Memory B cell (primary cell): ENCODE measurements around the gene SLC6A7.

Experiments
- ATAC-seq: fragments of 150-1000 bp; cut with Tn5 transposase; 2 replicates; pipeline ENCODE4 v1.10.0; 2021; ENCODE audit warnings: low read depth, mild to moderate bottlenecking, moderate library complexity
- DNase-seq, 2 donors: peaks; one replicate each; pipeline ENCODE4 v3.0.0; 2022; ENCODE audit warnings: low spot score in 2 of 2
- H3K27ac Mint-ChIP-seq: one replicate; pipeline ENCODE4 v1.8.0; 2022; ENCODE audit warnings: mild to moderate bottlenecking, moderate library complexity, mixed read lengths
- H3K27me3 Mint-ChIP-seq: one replicate; pipeline ENCODE4 v1.8.0; 2022; ENCODE audit warnings: mixed read lengths
- H3K36me3 Mint-ChIP-seq: one replicate; pipeline ENCODE4 v1.8.0; 2022; ENCODE audit warnings: mild to moderate bottlenecking, mixed read lengths
- H3K4me1 Mint-ChIP-seq: one replicate; pipeline ENCODE4 v1.8.0; 2022; ENCODE audit warnings: mixed read lengths
- H3K4me3 Mint-ChIP-seq: one replicate; pipeline ENCODE4 v1.8.0; 2022; ENCODE audit warnings: mild to moderate bottlenecking, moderate library complexity, mixed read lengths
- H3K9me3 Mint-ChIP-seq: one replicate; pipeline ENCODE4 v1.8.0; 2022; ENCODE audit warnings: mixed read lengths

The SLC6A7 gene

DNA sequence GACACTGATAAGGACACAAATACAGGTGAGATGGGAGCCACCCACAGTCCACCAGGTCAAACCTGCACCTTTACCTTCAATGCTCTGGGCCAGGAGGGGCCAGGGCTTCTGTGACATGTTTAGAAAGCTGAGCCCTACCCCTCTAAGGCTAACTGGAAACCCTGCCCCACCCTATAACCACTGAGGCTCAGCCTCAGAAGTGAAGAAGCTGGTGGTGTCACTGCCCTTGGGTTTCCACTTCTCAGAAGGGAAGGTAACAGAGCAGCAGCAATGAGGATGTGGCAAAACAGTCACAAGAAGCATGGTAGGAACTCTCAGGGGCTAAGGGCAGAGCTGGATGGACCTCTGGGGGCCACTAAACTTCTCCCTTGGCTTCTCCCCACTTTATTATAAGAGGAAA is 40.2 kb upstream of the SLC6A7 start:
- Mint-ChIP-seq H3K4me3 (no peak overlapping the region), H3K36me3 (no peaks in the 10 kb centered on the region), H3K27me3 (peaks cover 3% of the 10 kb centered on the region), H3K9me3 (no peaks in the 10 kb centered on the region), H3K4me1 (peaks cover 9% of the 10 kb centered on the region), H3K27ac (no peak overlapping the region)
- no peak for ATAC-seq
- no peak for DNase-seq

GRCh38 chr5:150152636-150153462 is 37.0 kb upstream of the SLC6A7 start:
- Mint-ChIP-seq H3K27me3 (peaks cover 2% of the 10 kb centered on the region), H3K36me3 (no peaks in the 10 kb centered on the region), H3K27ac (no peak overlapping the region), H3K9me3 (no peaks in the 10 kb centered on the region), H3K4me1 (peaks cover 16% of the 10 kb centered on the region), H3K4me3 (no peak overlapping the region)
- DNase-seq (no peak), ATAC-seq (no peak)

GRCh38 chr5:150153483-150153882 is 36.4 kb upstream of the SLC6A7 start:
- DNase-seq (no peak), ATAC-seq (no peak)
- peaks cover 2% of the 10 kb centered on the region for H3K27me3 Mint-ChIP-seq
- H3K27ac Mint-ChIP-seq: no peak overlapping the region
- no peaks in the 10 kb centered on the region for H3K36me3 Mint-ChIP-seq
- no peaks in the 10 kb centered on the region for H3K9me3 Mint-ChIP-seq
- no peak overlapping the region for H3K4me3 Mint-ChIP-seq
- peaks cover 16% of the 10 kb centered on the region for H3K4me1 Mint-ChIP-seq

- peak; percentile 84 for ATAC-seq
- Mint-ChIP-seq H3K27ac (no peak overlapping the region), H3K4me3 (peak overlapping the region; percentile 76), H3K4me1 (peaks cover 16% of the 10 kb centered on the region), H3K36me3 (no peaks in the 10 kb centered on the region), H3K9me3 (no peaks in the 10 kb centered on the region), H3K27me3 (peaks cover 2% of the 10 kb centered on the region)
- peak in 1 of 2 donors; percentile 23 for DNase-seq
Measured at GRCh38 chr5:150153957-150154617, 35.8 kb upstream of the SLC6A7 start.

DNA sequence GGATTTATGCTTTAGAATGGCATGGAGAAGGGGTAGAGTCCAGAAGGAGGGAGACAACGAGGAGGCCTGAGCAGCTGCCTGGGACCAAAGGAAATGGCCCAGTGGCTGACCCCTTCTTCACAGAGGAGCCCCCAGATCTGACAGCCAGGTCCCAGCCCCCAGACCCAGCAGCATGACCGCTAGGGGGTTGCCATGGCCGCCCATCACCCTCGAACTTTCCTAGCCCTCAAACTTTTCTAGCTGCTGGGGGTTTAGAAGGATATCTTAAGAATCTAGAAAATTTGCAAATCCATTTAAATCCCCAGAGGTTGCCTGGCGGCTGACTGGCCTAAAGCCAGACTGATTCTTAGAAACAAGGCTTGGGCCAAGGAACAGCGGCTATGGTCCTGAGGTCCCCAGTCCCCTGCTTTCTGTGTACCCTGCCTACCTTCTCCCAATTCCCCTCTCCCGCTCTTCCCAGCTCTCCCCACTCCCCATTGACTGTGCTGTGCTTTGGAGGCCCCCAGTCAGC is 35.2 kb upstream of the SLC6A7 start:
- peak overlapping the region; percentile 76 for H3K4me3 Mint-ChIP-seq
- no peak overlapping the region for H3K27ac Mint-ChIP-seq
- H3K9me3 Mint-ChIP-seq: no peaks in the 10 kb centered on the region
- no peaks in the 10 kb centered on the region for H3K36me3 Mint-ChIP-seq
- no peak for DNase-seq
- H3K27me3 Mint-ChIP-seq: peaks cover 2% of the 10 kb centered on the region
- H3K4me1 Mint-ChIP-seq: peaks cover 16% of the 10 kb centered on the region
- ATAC-seq: no peak

GRCh38 chr5:150155258-150156026 is 34.4 kb upstream of the SLC6A7 start, which contains the start of gene PDGFRB:
TSS of gene PDGFRB (minus strand) at chr5:150155845. CDS start at chr5:150137047, 18,798 bp downstream.
- Mint-ChIP-seq H3K4me1 (peaks cover 16% of the 10 kb centered on the region), H3K27ac (peak within 1 kb of the TSS; percentile 29), H3K36me3 (no peaks in the 10 kb centered on the region), H3K27me3 (peaks cover 2% of the 10 kb centered on the region), H3K9me3 (no peaks in the 10 kb centered on the region), H3K4me3 (peak within 1 kb of the TSS; percentile 93)
- DNase-seq (peak; percentile 25), ATAC-seq (peak; percentile 78)

GRCh38 chr5:150156027-150156368 is 33.9 kb upstream of the SLC6A7 start:
- DNase-seq: no peak
- peaks cover 2% of the 10 kb centered on the region for H3K27me3 Mint-ChIP-seq
- H3K4me3 Mint-ChIP-seq: peak overlapping the region; percentile 93
- H3K4me1 Mint-ChIP-seq: peaks cover 20% of the 10 kb centered on the region
- no peak for ATAC-seq
- H3K27ac Mint-ChIP-seq: peak overlapping the region; percentile 29
- no peaks in the 10 kb centered on the region for H3K9me3 Mint-ChIP-seq
- no peaks in the 10 kb centered on the region for H3K36me3 Mint-ChIP-seq

DNA sequence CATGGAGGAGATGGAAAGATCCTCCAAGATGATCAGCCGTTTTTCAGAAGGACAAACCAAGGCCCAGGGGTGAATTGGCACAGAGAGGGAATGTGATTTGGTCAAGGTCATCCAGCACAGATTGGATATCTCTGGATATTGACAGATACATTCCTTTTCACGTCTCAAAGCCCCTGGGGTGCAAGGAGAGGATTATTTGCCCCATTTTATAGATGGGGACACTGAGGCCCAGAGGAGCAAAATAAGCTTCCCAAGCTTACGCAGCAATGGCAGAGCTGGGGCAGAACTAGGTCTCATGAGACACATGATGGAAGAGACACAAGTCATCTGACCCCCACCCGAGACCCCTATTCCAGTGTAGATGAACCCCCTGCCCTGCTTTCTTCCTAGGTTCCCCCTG is 33.3 kb upstream of the SLC6A7 start:
- Mint-ChIP-seq H3K4me1 (peaks cover 22% of the 10 kb centered on the region), H3K27me3 (peaks cover 2% of the 10 kb centered on the region), H3K4me3 (no peak overlapping the region), H3K36me3 (no peaks in the 10 kb centered on the region), H3K27ac (peak overlapping the region; percentile 29), H3K9me3 (no peaks in the 10 kb centered on the region)
- ATAC-seq (no peak), DNase-seq (no peak)

DNA sequence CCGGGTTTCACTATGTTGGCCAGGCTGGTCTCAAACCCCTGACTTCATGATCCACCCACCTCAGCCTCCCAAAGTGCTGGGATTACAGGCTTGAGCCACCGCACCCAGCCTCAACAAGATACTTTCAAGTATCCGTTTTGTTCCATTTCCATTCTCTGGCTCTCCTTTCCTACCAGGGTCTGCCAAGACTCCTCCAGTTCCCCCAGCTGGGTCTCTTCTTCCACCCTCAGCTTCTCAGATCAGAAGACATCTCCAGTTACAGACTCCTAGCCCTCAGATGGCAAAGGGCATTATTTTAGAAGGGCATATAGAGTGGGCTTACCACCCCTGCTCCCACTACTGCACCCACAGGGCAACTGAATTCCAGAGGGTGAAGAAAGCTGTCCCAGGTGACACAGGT is 32.7 kb upstream of the SLC6A7 start:
- peak overlapping the region; percentile 19 for H3K4me3 Mint-ChIP-seq
- H3K27me3 Mint-ChIP-seq: peaks cover 2% of the 10 kb centered on the region
- H3K4me1 Mint-ChIP-seq: peaks cover 24% of the 10 kb centered on the region
- no peak for ATAC-seq
- no peak overlapping the region for H3K27ac Mint-ChIP-seq
- no peak for DNase-seq
- H3K9me3 Mint-ChIP-seq: no peaks in the 10 kb centered on the region
- H3K36me3 Mint-ChIP-seq: no peaks in the 10 kb centered on the region

- no peaks in the 10 kb centered on the region for H3K36me3 Mint-ChIP-seq
Measured at GRCh38 chr5:150158170-150158949, 31.5 kb upstream of the SLC6A7 start.

GRCh38 chr5:150159031-150159430 is 30.8 kb upstream of the SLC6A7 start:
- Mint-ChIP-seq H3K36me3 (no peaks in the 10 kb centered on the region), H3K27me3 (peaks cover 2% of the 10 kb centered on the region), H3K27ac (no peak overlapping the region), H3K9me3 (no peaks in the 10 kb centered on the region), H3K4me1 (peaks cover 27% of the 10 kb centered on the region), H3K4me3 (no peak overlapping the region)
- DNase-seq (no peak), ATAC-seq (no peak)

More at GRCh38 chr5:150158170-150158949, 31.5 kb upstream of the SLC6A7 start:
- Mint-ChIP-seq H3K27me3 (peaks cover 2% of the 10 kb centered on the region), H3K4me1 (peaks cover 27% of the 10 kb centered on the region), H3K27ac (no peak overlapping the region), H3K9me3 (no peaks in the 10 kb centered on the region), H3K4me3 (no peak overlapping the region)
- ATAC-seq (no peak), DNase-seq (no peak)

GRCh38 chr5:150159741-150160179 is 30.1 kb upstream of the SLC6A7 start:
- H3K9me3 Mint-ChIP-seq: no peaks in the 10 kb centered on the region
- peaks cover 2% of the 10 kb centered on the region for H3K27me3 Mint-ChIP-seq
- peaks cover 23% of the 10 kb centered on the region for H3K4me1 Mint-ChIP-seq
- no peak overlapping the region for H3K27ac Mint-ChIP-seq
- no peaks in the 10 kb centered on the region for H3K36me3 Mint-ChIP-seq
- DNase-seq (no peak), ATAC-seq (no peak)
- H3K4me3 Mint-ChIP-seq: no peak overlapping the region

DNA sequence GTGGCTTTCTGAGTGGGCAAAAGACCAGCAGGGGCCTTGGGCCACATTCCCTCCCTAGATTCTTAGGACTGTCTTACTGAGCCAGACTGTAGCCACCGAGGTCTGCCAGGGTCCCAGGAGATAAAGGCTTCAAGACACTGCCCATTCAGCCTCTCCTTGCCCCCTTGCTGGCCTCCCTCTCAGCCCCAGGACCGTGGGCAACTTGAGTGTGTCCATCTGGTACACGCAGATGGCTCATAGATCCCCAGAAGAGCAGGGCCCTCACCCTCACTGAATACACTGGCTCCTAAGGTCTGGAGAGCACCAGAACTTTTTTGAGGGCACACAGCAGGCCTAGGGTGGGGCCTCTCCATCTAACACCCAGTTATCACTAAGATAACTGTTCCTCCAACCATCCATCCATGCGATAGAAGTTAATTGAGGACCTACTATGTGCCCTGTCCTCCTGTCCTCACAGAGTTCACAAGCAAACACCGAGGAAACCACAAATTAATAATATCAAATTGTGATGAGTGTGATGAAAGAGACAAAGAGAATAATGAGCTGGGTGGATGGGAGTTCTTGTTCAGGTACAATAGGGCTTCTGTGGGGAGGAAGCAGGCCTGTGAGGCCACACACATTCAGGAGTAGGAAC is 29.3 kb upstream of the SLC6A7 start:
- no peak for ATAC-seq
- no peak overlapping the region for H3K4me3 Mint-ChIP-seq
- no peak overlapping the region for H3K27ac Mint-ChIP-seq
- peaks cover 2% of the 10 kb centered on the region for H3K27me3 Mint-ChIP-seq
- H3K9me3 Mint-ChIP-seq: no peaks in the 10 kb centered on the region
- H3K4me1 Mint-ChIP-seq: peaks cover 20% of the 10 kb centered on the region
- no peak for DNase-seq
- H3K36me3 Mint-ChIP-seq: no peaks in the 10 kb centered on the region
